GM18520 (cell line): ENCODE results near the gene PPDPF.
A peak's percentile ranks its signal among the peaks of the same experiment; 100 is the strongest.

Experiments used
- ATAC-seq: cut with Tn5 transposase; IDR thresholded peaks from one replicate; pipeline ENCODE4 v1.9.1; 2021; ENCODE audit not compliant: unreplicated experiment

The PPDPF gene

GRCh38 chr20:63519668-63520503, 679 bp upstream of the PPDPF start:
- ATAC-seq, result peak; percentile 14

GRCh38 chr20:63520934-63521601, 503 bp downstream of the PPDPF start:
- ATAC-seq, result peak; percentile 20

- no peak for ATAC-seq
Measured at GRCh38 chr20:63521602-63522001, 1.0 kb downstream of the PPDPF start.

- ATAC-seq, result no peak
Measured at GRCh38 chr20:63522091-63522868, 1.7 kb downstream of the PPDPF start.

- no peak for ATAC-seq
Measured at GRCh38 chr20:63522981-63523611, 2.5 kb downstream of the PPDPF start.

GRCh38 chr20:63525185-63525584, 4.6 kb downstream of the PPDPF start:
- no peak for ATAC-seq

GRCh38 chr20:63525971-63526370, 5.4 kb downstream of the PPDPF start:
- no peak for ATAC-seq

- no peak for ATAC-seq
Measured at GRCh38 chr20:63527184-63527583, 6.6 kb downstream of the PPDPF start.

GRCh38 chr20:63529180-63529860, 8.8 kb downstream of the PPDPF start:
- ATAC-seq, result no peak

GRCh38 chr20:63529861-63530787, 9.6 kb downstream of the PPDPF start:
- ATAC-seq, result no peak

GRCh38 chr20:63530788-63531160, 10.2 kb downstream of the PPDPF start:
- no peak for ATAC-seq

GRCh38 chr20:63531686-63532448, 11.3 kb downstream of the PPDPF start:
- ATAC-seq, result no peak

GRCh38 chr20:63532449-63532971, 11.9 kb downstream of the PPDPF start:
- no peak for ATAC-seq

GRCh38 chr20:63533388-63533787, 12.8 kb downstream of the PPDPF start:
- no peak for ATAC-seq

- ATAC-seq, result no peak
Measured at GRCh38 chr20:63533871-63534393, 13.4 kb downstream of the PPDPF start.

GRCh38 chr20:63534427-63534830, 13.9 kb downstream of the PPDPF start:
- ATAC-seq, result no peak

- no peak for ATAC-seq
Measured at GRCh38 chr20:63534831-63535651, 14.5 kb downstream of the PPDPF start.
